Activated T-helper 17 cell treated with anti-CD3 and anti-CD28 coated beads, Interleukin-2, amount 50 U/mL, for 72 hours (primary cell): ENCODE data around the gene MRPS27. TPM values are rescaled to one million over a fixed set of nuclear protein-coding genes. Genes with fewer than 3 reads are reported as not detected.
"Not testable (repeated sequence)": the region's sequence is repeated elsewhere in the genome, so short reads cannot be mapped to it uniquely, and the experiment has no call there.

Experiments
- ATAC-seq: fragments of 150-1000 bp; cut with Tn5 transposase; replicated peaks from 2 replicates; pipeline ENCODE4 v1.10.0; 2021; ENCODE audit warnings: mild to moderate bottlenecking, moderate library complexity
- H3K27ac Mint-ChIP-seq: one replicate; pipeline ENCODE4 v1.8.0; 2022; ENCODE audit warnings: mixed read lengths
- H3K27me3 Mint-ChIP-seq: one replicate; pipeline ENCODE4 v1.8.0; 2022; ENCODE audit warnings: mixed read lengths
- H3K36me3 Mint-ChIP-seq: one replicate; pipeline ENCODE4 v1.8.0; 2022; ENCODE audit warnings: low read depth, mild to moderate bottlenecking, mixed read lengths
- H3K4me1 Mint-ChIP-seq: one replicate; pipeline ENCODE4 v1.8.0; 2022; ENCODE audit warnings: mixed read lengths
- H3K4me3 Mint-ChIP-seq: one replicate; pipeline ENCODE4 v1.8.0; 2022; ENCODE audit warnings: mild to moderate bottlenecking, mixed read lengths
- H3K9me3 Mint-ChIP-seq: one replicate; pipeline ENCODE4 v1.8.0; 2022; ENCODE audit warnings: mixed read lengths
- total RNA-seq, 2 donors: library from RNA; stranded (reverse); gene quantifications; one replicate each; pipeline ENCODE4 v1.2.3, GENCODE V29; 2022

Gene MRPS27
- total RNA-seq, 2 donors from 2014 or later = 71.2 to 88.3 TPM

GRCh38 chr5:72307968-72308852 lies 11.8 kb downstream of the MRPS27 start:
- no peaks in the 10 kb centered on the region for H3K27me3 Mint-ChIP-seq
- peaks cover 71% of the 10 kb centered on the region for H3K36me3 Mint-ChIP-seq
- peaks cover 14% of the 10 kb centered on the region for H3K4me1 Mint-ChIP-seq

GRCh38 chr5:72307573-72307967 lies 12.5 kb downstream of the MRPS27 start:
- no peak for ATAC-seq
- Mint-ChIP-seq H3K27me3 (no peaks in the 10 kb centered on the region), H3K4me3 (peak overlapping the region; percentile 85), H3K36me3 (peaks cover 71% of the 10 kb centered on the region), H3K4me1 (peaks cover 14% of the 10 kb centered on the region), H3K27ac (peak overlapping the region; percentile 92), H3K9me3 (no peaks in the 10 kb centered on the region)

More at GRCh38 chr5:72307968-72308852, 11.8 kb downstream of the MRPS27 start:
- H3K27ac Mint-ChIP-seq = peak overlapping the region; percentile 92
- peak overlapping the region; percentile 85 for H3K4me3 Mint-ChIP-seq
- H3K9me3 Mint-ChIP-seq = no peaks in the 10 kb centered on the region
- ATAC-seq = peak; percentile 99

GRCh38 chr5:72305194-72306142 lies 14.6 kb downstream of the MRPS27 start:
- Mint-ChIP-seq H3K27me3 (no peaks in the 10 kb centered on the region), H3K9me3 (no peaks in the 10 kb centered on the region), H3K27ac (peak overlapping the region; percentile 50), H3K36me3 (peaks cover 69% of the 10 kb centered on the region), H3K4me1 (peaks cover 14% of the 10 kb centered on the region), H3K4me3 (peak overlapping the region; percentile 14)
- ATAC-seq = no peak

GRCh38 chr5:72302171-72302570 lies 17.9 kb downstream of the MRPS27 start:
- Mint-ChIP-seq H3K27ac (no peak overlapping the region), H3K27me3 (no peaks in the 10 kb centered on the region), H3K9me3 (no peaks in the 10 kb centered on the region), H3K4me3 (no peak overlapping the region), H3K36me3 (peaks cover 76% of the 10 kb centered on the region), H3K4me1 (peaks cover 9% of the 10 kb centered on the region)
- ATAC-seq = no peak

GRCh38 chr5:72301557-72301956 lies 18.5 kb downstream of the MRPS27 start:
- peaks cover 81% of the 10 kb centered on the region for H3K36me3 Mint-ChIP-seq
- H3K9me3 Mint-ChIP-seq = no peaks in the 10 kb centered on the region
- peaks cover 9% of the 10 kb centered on the region for H3K4me1 Mint-ChIP-seq
- H3K4me3 Mint-ChIP-seq = no peak overlapping the region
- no peak overlapping the region for H3K27ac Mint-ChIP-seq
- no peak for ATAC-seq
- H3K27me3 Mint-ChIP-seq = no peaks in the 10 kb centered on the region

GRCh38 chr5:72300590-72301339 lies 19.3 kb downstream of the MRPS27 start:
- Mint-ChIP-seq H3K4me1 (peaks cover 9% of the 10 kb centered on the region), H3K9me3 (no peaks in the 10 kb centered on the region), H3K36me3 (peaks cover 86% of the 10 kb centered on the region), H3K27me3 (no peaks in the 10 kb centered on the region), H3K4me3 (no peak overlapping the region), H3K27ac (no peak overlapping the region)
- ATAC-seq = no peak

GRCh38 chr5:72298711-72299110 lies 21.3 kb downstream of the MRPS27 start:
- H3K27me3 Mint-ChIP-seq = no peaks in the 10 kb centered on the region
- no peak for ATAC-seq
- H3K4me1 Mint-ChIP-seq = peaks cover 7% of the 10 kb centered on the region
- H3K36me3 Mint-ChIP-seq = peaks cover 93% of the 10 kb centered on the region
- H3K4me3 Mint-ChIP-seq = no peak overlapping the region
- no peak overlapping the region for H3K27ac Mint-ChIP-seq
- H3K9me3 Mint-ChIP-seq = no peaks in the 10 kb centered on the region

- not testable (repeated sequence) for ATAC-seq, H3K4me1 Mint-ChIP-seq, H3K4me3 Mint-ChIP-seq, H3K27me3 Mint-ChIP-seq, H3K27ac Mint-ChIP-seq, H3K9me3 Mint-ChIP-seq
- peaks cover 93% of the 10 kb centered on the region for H3K36me3 Mint-ChIP-seq
Observed at GRCh38 chr5:72298136-72298535, 21.9 kb downstream of the MRPS27 start.

- ATAC-seq = no peak
- H3K9me3 Mint-ChIP-seq = no peaks in the 10 kb centered on the region
- H3K4me3 Mint-ChIP-seq = no peak overlapping the region
- H3K36me3 Mint-ChIP-seq = peaks cover 89% of the 10 kb centered on the region
- H3K4me1 Mint-ChIP-seq = peaks cover 7% of the 10 kb centered on the region
- peak overlapping the region; percentile 54 for H3K27ac Mint-ChIP-seq
- H3K27me3 Mint-ChIP-seq = no peaks in the 10 kb centered on the region
Observed at GRCh38 chr5:72296256-72296655, 23.8 kb downstream of the MRPS27 start.

GRCh38 chr5:72295539-72295938 lies 24.5 kb downstream of the MRPS27 start:
- no peak for ATAC-seq
- H3K4me1 Mint-ChIP-seq = peaks cover 7% of the 10 kb centered on the region
- H3K9me3 Mint-ChIP-seq = no peaks in the 10 kb centered on the region
- H3K27me3 Mint-ChIP-seq = no peaks in the 10 kb centered on the region
- H3K27ac Mint-ChIP-seq = peak overlapping the region; percentile 54
- peaks cover 93% of the 10 kb centered on the region for H3K36me3 Mint-ChIP-seq
- H3K4me3 Mint-ChIP-seq = no peak overlapping the region

GRCh38 chr5:72294473-72294872 lies 25.6 kb downstream of the MRPS27 start:
- Mint-ChIP-seq H3K4me3 (no peak overlapping the region), H3K27me3 (no peaks in the 10 kb centered on the region), H3K27ac (no peak overlapping the region), H3K4me1 (peaks cover 7% of the 10 kb centered on the region), H3K36me3 (peaks cover 94% of the 10 kb centered on the region), H3K9me3 (no peaks in the 10 kb centered on the region)
- no peak for ATAC-seq

GRCh38 chr5:72293495-72294055 lies 26.5 kb downstream of the MRPS27 start:
- H3K27me3 Mint-ChIP-seq = no peaks in the 10 kb centered on the region
- no peak overlapping the region for H3K27ac Mint-ChIP-seq
- no peaks in the 10 kb centered on the region for H3K9me3 Mint-ChIP-seq
- peaks cover 91% of the 10 kb centered on the region for H3K36me3 Mint-ChIP-seq
- H3K4me3 Mint-ChIP-seq = no peak overlapping the region
- peaks cover 3% of the 10 kb centered on the region for H3K4me1 Mint-ChIP-seq
- no peak for ATAC-seq

GRCh38 chr5:72292411-72292810 lies 27.6 kb downstream of the MRPS27 start:
- no peak overlapping the region for H3K4me3 Mint-ChIP-seq
- H3K27ac Mint-ChIP-seq = no peak overlapping the region
- H3K4me1 Mint-ChIP-seq = peaks cover 3% of the 10 kb centered on the region
- no peaks in the 10 kb centered on the region for H3K9me3 Mint-ChIP-seq
- H3K36me3 Mint-ChIP-seq = peaks cover 91% of the 10 kb centered on the region
- no peak for ATAC-seq
- H3K27me3 Mint-ChIP-seq = no peaks in the 10 kb centered on the region

GRCh38 chr5:72291601-72292000 lies 28.4 kb downstream of the MRPS27 start:
- ATAC-seq = no peak
- H3K27ac Mint-ChIP-seq = no peak overlapping the region
- H3K4me3 Mint-ChIP-seq = no peak overlapping the region
- H3K27me3 Mint-ChIP-seq = no peaks in the 10 kb centered on the region
- H3K4me1 Mint-ChIP-seq = peaks cover 3% of the 10 kb centered on the region
- peaks cover 91% of the 10 kb centered on the region for H3K36me3 Mint-ChIP-seq
- H3K9me3 Mint-ChIP-seq = no peaks in the 10 kb centered on the region
